HEK293 (cell line): ENCODE data around the gene CA12.

ENCODE experiments used
- BCL11B ChIP-seq: fragments of 450-650 bp; formaldehyde crosslinking; IDR thresholded peaks from 2 replicates; pipeline ENCODE4 v1.5.1; 2016; ENCODE audit warnings: low read depth, missing biosample characterization, missing genetic modification characterization
- GLI2 ChIP-seq: fragments of 450-650 bp; formaldehyde crosslinking; IDR thresholded peaks from 2 replicates; pipeline ENCODE4; 2017; ENCODE audit warnings: missing biosample characterization, missing genetic modification characterization, low read depth, borderline replicate concordance
- GLIS1 ChIP-seq: fragments of 450-650 bp; formaldehyde crosslinking; IDR thresholded peaks from 2 replicates; pipeline ENCODE4 v1.5.1; 2016; ENCODE audit warnings: missing biosample characterization, missing genetic modification characterization
- GLIS2 ChIP-seq: fragments of 450-650 bp; formaldehyde crosslinking; IDR thresholded peaks from 2 replicates; pipeline ENCODE4 v1.5.1; 2016; ENCODE audit warnings: missing biosample characterization, missing genetic modification characterization
- INSM2 ChIP-seq: fragments of 450-650 bp; formaldehyde crosslinking; IDR thresholded peaks from 2 replicates; pipeline ENCODE4 v1.5.1; 2016; ENCODE audit warnings: missing biosample characterization, missing genetic modification characterization
- MZF1 ChIP-seq: fragments of 450-650 bp; formaldehyde crosslinking; IDR thresholded peaks from 2 replicates; pipeline ENCODE4 v1.5.1; 2017; ENCODE audit warnings: missing biosample characterization, missing genetic modification characterization, borderline replicate concordance
- OVOL3 ChIP-seq: fragments of 450-650 bp; formaldehyde crosslinking; IDR thresholded peaks from 2 replicates; pipeline ENCODE4 v1.5.1; 2016; ENCODE audit warnings: missing biosample characterization, missing genetic modification characterization
- PATZ1 ChIP-seq: fragments of 450-650 bp; formaldehyde crosslinking; IDR thresholded peaks from 2 replicates; pipeline ENCODE4 v1.5.1; 2016; ENCODE audit warnings: missing biosample characterization, missing genetic modification characterization
- REST ChIP-seq: fragments of 450-650 bp; formaldehyde crosslinking; IDR thresholded peaks from 2 replicates; pipeline ENCODE4 v1.5.1; 2016; ENCODE audit warnings: missing biosample characterization, missing genetic modification characterization
- WT1 ChIP-seq: fragments of 450-650 bp; formaldehyde crosslinking; IDR thresholded peaks from 2 replicates; pipeline ENCODE4 v1.5.1; 2016; ENCODE audit warnings: missing biosample characterization, missing genetic modification characterization
- ZBTB8A ChIP-seq: fragments of 450-650 bp; formaldehyde crosslinking; IDR thresholded peaks from 2 replicates; pipeline ENCODE4 v1.5.1; 2016; ENCODE audit warnings: missing biosample characterization, missing genetic modification characterization
- ZFP41 ChIP-seq: fragments of 450-650 bp; formaldehyde crosslinking; IDR thresholded peaks from 2 replicates; pipeline ENCODE4 v1.5.1; 2016; ENCODE audit warnings: missing biosample characterization, missing genetic modification characterization, borderline replicate concordance
- ZIC2 ChIP-seq: fragments of 450-650 bp; formaldehyde crosslinking; IDR thresholded peaks from 2 replicates; pipeline ENCODE4 v1.5.1; 2016; ENCODE audit warnings: missing biosample characterization, missing genetic modification characterization
- ZNF24 ChIP-seq: fragments of 450-650 bp; formaldehyde crosslinking; IDR thresholded peaks from 2 replicates; pipeline ENCODE4 v1.5.1; 2016; ENCODE audit warnings: missing biosample characterization, missing genetic modification characterization
- ZNF341 ChIP-seq: fragments of 450-650 bp; formaldehyde crosslinking; IDR thresholded peaks from 2 replicates; pipeline ENCODE4; 2016; ENCODE audit warnings: low read depth, missing biosample characterization, missing genetic modification characterization
- ZNF366 ChIP-seq: fragments of 450-650 bp; formaldehyde crosslinking; conservative IDR thresholded peaks from 2 replicates; pipeline ENCODE4 v1.5.1; 2016; ENCODE audit warnings: missing biosample characterization, missing genetic modification characterization
- ZNF394 ChIP-seq: fragments of 450-650 bp; formaldehyde crosslinking; IDR thresholded peaks from 2 replicates; pipeline ENCODE4 v1.5.1; 2016; ENCODE audit warnings: missing biosample characterization, missing genetic modification characterization, mild to moderate bottlenecking, moderate library complexity, borderline replicate concordance
- ZNF521 ChIP-seq: fragments of 450-650 bp; formaldehyde crosslinking; IDR thresholded peaks from 2 replicates; pipeline ENCODE4 v1.5.1; 2017; ENCODE audit warnings: missing biosample characterization, mild to moderate bottlenecking, missing genetic modification characterization
- ZNF585B ChIP-seq: fragments of 450-650 bp; formaldehyde crosslinking; IDR thresholded peaks from 2 replicates; pipeline ENCODE4 v1.5.1; 2016; ENCODE audit warnings: missing biosample characterization, missing genetic modification characterization
- ZNF654 ChIP-seq: fragments of 450-650 bp; formaldehyde crosslinking; IDR thresholded peaks from 2 replicates; pipeline ENCODE4 v1.5.1; 2016; ENCODE audit warnings: low read depth, missing biosample characterization, missing genetic modification characterization
- ZNF704 ChIP-seq: fragments of 450-650 bp; formaldehyde crosslinking; IDR thresholded peaks from 2 replicates; pipeline ENCODE4 v1.5.1; 2016; ENCODE audit warnings: missing biosample characterization, missing genetic modification characterization
- ZNF747 ChIP-seq: fragments of 450-650 bp; formaldehyde crosslinking; IDR thresholded peaks from 2 replicates; pipeline ENCODE4 v1.5.1; 2016; ENCODE audit warnings: missing biosample characterization, missing genetic modification characterization
- ZNF768 ChIP-seq: fragments of 450-650 bp; formaldehyde crosslinking; IDR thresholded peaks from 2 replicates; pipeline ENCODE4 v1.5.1; 2018; ENCODE audit warnings: missing biosample characterization, mild to moderate bottlenecking, missing genetic modification characterization
- ZNF777 ChIP-seq: fragments of 450-650 bp; formaldehyde crosslinking; IDR thresholded peaks from 2 replicates; pipeline ENCODE4 v1.5.1; 2017; ENCODE audit warnings: missing biosample characterization, missing genetic modification characterization, borderline replicate concordance
- ZSCAN16 ChIP-seq: fragments of 450-650 bp; formaldehyde crosslinking; IDR thresholded peaks from 2 replicates; pipeline ENCODE4 v1.5.1; 2016; ENCODE audit warnings: missing biosample characterization, missing genetic modification characterization
- ZSCAN23 ChIP-seq: fragments of 450-650 bp; formaldehyde crosslinking; IDR thresholded peaks from 2 replicates; pipeline ENCODE4 v1.5.1; 2016; ENCODE audit warnings: missing biosample characterization, missing genetic modification characterization
- ZSCAN4 ChIP-seq: fragments of 450-650 bp; formaldehyde crosslinking; IDR thresholded peaks from 2 replicates; pipeline ENCODE4 v1.5.1; 2017; ENCODE audit warnings: missing biosample characterization, missing genetic modification characterization
- ZXDB ChIP-seq: fragments of 450-650 bp; formaldehyde crosslinking; IDR thresholded peaks from 2 replicates; pipeline ENCODE4 v1.5.1; 2016; ENCODE audit warnings: missing biosample characterization, missing genetic modification characterization
- TF ChIP-seq, protein P1 (sequence below): fragments of 450-650 bp; formaldehyde crosslinking; IDR thresholded peaks from 2 replicates; pipeline ENCODE4 v1.5.1; 2017; ENCODE audit warnings: missing biosample characterization, missing genetic modification characterization

CA12 gene

GRCh38 chr15:63407612-63408011 lies 26.0 kb upstream of the CA12 start (continued):
- TF ChIP-seq MZF1, result peak; percentile 73; the same call in 1 of the 2 replicates
- TF ChIP-seq ZBTB8A (tag by site-specific recombination), result peak; percentile 28; the same call in 1 of the 2 replicates
- TF ChIP-seq ZNF654 (tag by site-specific recombination), result no peak
- no peak for TF ChIP-seq ZNF341 (tag by site-specific recombination)
- peak; percentile 80 for TF ChIP-seq ZSCAN16 (tag by site-specific recombination)
- peak; percentile 93 for TF ChIP-seq ZNF366
- peak; percentile 56; the same call in 1 of the 2 replicates for TF ChIP-seq ZNF394 (tag by site-specific recombination)
- no peak for TF ChIP-seq GLIS2 (tag by site-specific recombination)
- no peak for TF ChIP-seq ZFP41 (tag by site-specific recombination)
- TF ChIP-seq OVOL3, result peak; percentile 56; the same call in 1 of the 2 replicates
- TF ChIP-seq INSM2 (tag by site-specific recombination), result peak; percentile 69
- TF ChIP-seq ZNF747 (tag by site-specific recombination), result no peak
- peak; percentile 39; the same call in 1 of the 2 replicates for TF ChIP-seq PATZ1
- TF ChIP-seq WT1 (tag by site-specific recombination), result peak; percentile 87
- no peak for TF ChIP-seq ZNF521 (tag by site-specific recombination)
- peak; percentile 76; the same call in 1 of the 2 replicates for TF ChIP-seq ZNF24 (tag by site-specific recombination)
- TF ChIP-seq GLIS1 (tag by site-specific recombination), result peak; percentile 79
- no peak for TF ChIP-seq ZNF777 (tag by site-specific recombination)
- no peak for TF ChIP-seq ZNF585B
- TF ChIP-seq, protein P1, sequence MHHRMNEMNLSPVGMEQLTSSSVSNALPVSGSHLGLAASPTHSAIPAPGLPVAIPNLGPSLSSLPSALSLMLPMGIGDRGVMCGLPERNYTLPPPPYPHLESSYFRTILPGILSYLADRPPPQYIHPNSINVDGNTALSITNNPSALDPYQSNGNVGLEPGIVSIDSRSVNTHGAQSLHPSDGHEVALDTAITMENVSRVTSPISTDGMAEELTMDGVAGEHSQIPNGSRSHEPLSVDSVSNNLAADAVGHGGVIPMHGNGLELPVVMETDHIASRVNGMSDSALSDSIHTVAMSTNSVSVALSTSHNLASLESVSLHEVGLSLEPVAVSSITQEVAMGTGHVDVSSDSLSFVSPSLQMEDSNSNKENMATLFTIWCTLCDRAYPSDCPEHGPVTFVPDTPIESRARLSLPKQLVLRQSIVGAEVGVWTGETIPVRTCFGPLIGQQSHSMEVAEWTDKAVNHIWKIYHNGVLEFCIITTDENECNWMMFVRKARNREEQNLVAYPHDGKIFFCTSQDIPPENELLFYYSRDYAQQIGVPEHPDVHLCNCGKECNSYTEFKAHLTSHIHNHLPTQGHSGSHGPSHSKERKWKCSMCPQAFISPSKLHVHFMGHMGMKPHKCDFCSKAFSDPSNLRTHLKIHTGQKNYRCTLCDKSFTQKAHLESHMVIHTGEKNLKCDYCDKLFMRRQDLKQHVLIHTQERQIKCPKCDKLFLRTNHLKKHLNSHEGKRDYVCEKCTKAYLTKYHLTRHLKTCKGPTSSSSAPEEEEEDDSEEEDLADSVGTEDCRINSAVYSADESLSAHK (tag by site-specific recombination), result peak; percentile 77
- TF ChIP-seq ZSCAN4 (tag by site-specific recombination), result no peak
- TF ChIP-seq REST (tag by site-specific recombination), result no peak
- TF ChIP-seq ZSCAN23 (tag by site-specific recombination), result no peak
- TF ChIP-seq ZNF704, result no peak
- peak; percentile 42; the same call in 1 of the 2 replicates for TF ChIP-seq ZIC2 (tag by site-specific recombination)
- TF ChIP-seq BCL11B (tag by site-specific recombination), result peak; percentile 89
- TF ChIP-seq GLI2 (tag by site-specific recombination), result peak; percentile 38; the same call in 1 of the 2 replicates
- peak; percentile 27; the same call in 1 of the 2 replicates for TF ChIP-seq ZNF768
- peak; percentile 88 for TF ChIP-seq ZXDB (tag by site-specific recombination)
